Fibroblast of the conjunctiva (primary cell): ENCODE measurements around the gene ENDOD1.
A peak's percentile ranks its signal among the peaks of the same experiment; 100 is the strongest.
"Not testable (repeated sequence)": the region's sequence is repeated elsewhere in the genome, so short reads cannot be mapped to it uniquely, and the experiment has no call there.

Source experiments
- DNase-seq: peaks from one replicate; pipeline ENCODE4 v3.0.0-alpha.2; 2010; ENCODE audit warnings: low read depth

Gene ENDOD1, protein sequence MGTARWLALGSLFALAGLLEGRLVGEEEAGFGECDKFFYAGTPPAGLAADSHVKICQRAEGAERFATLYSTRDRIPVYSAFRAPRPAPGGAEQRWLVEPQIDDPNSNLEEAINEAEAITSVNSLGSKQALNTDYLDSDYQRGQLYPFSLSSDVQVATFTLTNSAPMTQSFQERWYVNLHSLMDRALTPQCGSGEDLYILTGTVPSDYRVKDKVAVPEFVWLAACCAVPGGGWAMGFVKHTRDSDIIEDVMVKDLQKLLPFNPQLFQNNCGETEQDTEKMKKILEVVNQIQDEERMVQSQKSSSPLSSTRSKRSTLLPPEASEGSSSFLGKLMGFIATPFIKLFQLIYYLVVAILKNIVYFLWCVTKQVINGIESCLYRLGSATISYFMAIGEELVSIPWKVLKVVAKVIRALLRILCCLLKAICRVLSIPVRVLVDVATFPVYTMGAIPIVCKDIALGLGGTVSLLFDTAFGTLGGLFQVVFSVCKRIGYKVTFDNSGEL

GRCh38 chr11:95089620-95090542 is at the start of gene ENDOD1:
ENDOD1 (plus strand) TSS chr11:95089846; CDS start chr11:95089928, 82 bp downstream.
- no peak for DNase-seq

- DNase-seq: no peak
Measured at GRCh38 chr11:95042239-95042638, 47.4 kb upstream of the ENDOD1 start.

DNA sequence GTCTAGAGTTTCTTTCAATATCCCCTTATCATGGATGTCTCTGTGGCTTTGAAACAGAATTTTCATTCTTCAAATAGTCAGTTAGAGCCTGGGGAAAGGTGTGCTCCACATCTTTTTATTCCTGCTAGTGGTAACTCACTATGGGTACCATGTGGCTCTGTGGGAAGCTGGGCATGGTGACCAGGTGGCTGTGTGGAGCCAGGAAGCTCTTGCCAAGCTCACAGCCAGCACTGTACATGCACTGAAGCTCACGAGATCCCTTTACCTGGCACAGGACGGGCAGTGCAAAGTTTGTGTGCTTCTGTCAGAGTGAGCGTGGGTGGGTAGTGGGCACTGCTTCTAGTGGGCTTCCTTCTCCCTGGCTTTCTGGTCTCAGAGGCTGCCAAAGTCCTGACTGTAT is 46.7 kb upstream of the ENDOD1 start:
- no peak for DNase-seq

DNA sequence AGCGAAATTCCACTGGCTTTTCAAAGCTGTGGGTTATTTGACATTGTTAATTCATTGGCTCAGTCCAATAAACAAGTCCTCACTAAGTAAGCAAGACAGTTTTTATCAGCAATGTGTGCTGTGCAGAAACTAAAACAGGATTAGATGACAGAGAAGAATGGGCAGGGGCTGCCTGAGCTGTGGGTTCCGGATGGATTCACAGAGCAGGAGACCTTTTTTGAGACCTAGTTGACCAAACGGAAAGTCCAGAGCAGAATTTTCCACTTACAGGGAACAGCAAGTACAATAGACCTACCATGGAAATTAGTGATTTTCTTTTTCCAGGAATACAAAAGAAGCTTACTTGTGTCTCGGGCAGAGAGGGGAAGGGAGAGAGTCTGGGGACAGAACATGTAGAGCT is 45.6 kb upstream of the ENDOD1 start:
- no peak for DNase-seq

DNA sequence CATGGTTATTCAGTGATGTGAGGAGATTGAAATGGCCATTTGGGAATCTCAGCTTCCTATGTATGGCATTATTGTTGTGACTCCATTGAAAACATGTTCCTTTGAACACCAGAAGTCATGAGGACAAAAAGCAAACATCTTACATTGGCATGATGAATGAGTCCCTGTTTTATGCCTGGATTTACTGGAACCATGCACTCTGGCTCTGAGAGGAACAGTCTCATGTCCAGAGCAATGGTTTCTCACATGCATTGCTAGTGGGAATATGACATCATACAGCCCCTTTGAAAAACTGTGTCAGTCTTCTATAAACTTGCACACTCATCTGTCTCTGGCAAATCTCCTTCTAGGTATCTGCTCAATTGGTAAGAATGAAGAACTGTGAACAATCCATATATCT is 43.8 kb upstream of the ENDOD1 start:
- no peak for DNase-seq

DNA sequence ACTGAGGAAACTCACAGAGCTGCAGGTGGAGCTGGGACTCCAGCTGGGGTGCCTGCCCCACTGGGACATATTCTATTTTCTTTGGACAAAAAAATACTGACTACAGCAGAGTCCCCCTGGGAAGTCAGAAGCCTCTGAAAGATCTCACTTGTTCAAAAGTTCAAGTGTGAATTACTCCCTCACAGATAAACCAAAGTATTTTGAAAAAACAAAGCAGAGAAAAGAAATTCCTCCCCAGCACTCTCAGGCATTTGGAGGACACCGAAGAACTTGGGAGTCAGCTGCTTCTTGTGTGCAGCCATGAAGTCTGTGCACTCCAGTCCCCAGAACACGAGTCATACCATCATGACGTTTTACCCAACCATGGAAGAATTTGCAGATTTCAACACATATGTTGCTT is 40.5 kb upstream of the ENDOD1 start, which contains the start of gene KDM4F:
Gene KDM4F, plus strand, starts transcription at position 301 of the 400 bp plus-strand sequence.
- DNase-seq: not testable (repeated sequence)

DNA sequence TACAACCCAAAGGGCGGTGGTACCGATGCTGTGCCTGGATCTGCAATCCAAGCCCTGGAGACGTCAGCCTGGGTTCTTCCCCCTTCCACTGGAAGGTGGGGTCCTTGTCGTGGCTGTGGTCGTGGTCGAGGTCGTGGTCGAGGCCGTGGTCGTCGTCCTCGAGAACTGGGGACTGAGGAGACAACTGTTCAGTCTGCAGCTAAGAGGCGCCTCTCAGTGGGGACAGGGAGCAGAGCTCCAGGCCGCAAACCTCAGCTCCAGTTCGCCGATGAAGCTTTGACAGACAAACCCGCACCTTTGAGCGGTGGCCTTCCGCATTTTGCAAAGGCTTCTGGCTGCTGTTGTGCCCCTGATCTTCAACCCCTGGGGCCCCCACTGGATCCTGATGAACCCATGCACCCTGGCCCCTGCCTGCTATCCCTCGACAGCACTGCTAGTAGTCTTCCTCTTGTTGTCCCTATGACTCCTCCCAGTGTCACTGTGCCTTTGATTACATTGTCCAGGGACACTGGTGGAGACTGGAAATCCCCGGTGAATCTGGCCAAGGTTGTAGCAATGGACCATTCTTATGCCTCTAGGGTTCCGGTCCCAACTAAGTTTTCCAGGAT is 38.9 kb upstream of the ENDOD1 start:
- no peak for DNase-seq

DNA sequence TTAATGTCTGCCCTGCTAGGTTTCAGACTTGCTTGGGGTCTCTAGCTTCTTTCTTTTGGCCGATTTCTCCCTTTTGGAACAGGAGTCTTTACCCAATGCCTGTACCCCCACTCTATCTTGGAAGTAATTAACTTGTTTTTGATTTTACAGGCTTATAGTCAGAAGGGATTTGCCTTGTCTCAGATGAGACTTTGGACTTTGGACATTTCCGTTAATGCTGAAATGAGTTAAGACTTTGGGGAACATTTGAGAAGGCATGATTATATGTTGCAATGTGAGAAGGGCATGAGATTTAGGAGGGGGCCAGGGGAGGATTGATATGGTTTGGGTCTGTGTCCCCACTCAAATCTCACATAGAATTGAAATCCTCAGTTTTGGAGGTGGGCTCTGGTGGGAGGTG is 35.3 kb upstream of the ENDOD1 start:
- no peak for DNase-seq

DNA sequence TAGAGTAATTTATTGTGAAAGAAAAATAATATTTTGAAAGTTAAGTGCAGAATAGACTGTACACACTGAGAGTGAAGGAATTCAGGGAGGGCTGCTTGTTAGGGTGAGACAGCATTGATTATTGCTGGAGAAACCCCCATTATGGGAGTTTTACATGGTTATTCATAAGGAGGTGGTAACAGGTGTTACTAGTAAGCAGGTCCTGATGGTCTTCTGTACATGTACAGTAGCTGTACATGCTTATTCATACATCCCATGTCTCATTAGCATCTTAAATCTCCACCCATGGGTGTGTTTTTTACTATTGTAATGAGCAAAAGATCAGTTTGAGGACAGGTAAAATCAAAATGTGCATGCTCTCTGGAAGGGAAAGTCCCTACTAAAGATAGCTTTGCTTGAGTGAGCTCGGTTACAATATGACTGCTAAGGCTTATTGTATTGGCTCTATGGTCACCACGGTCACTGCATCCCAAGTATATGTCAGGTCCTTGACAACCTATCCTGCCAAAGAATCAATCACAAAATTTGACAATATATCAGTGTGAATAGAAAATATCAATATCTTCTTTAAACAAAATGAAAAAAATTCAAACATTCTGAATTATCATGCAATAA is 34.3 kb upstream of the ENDOD1 start:
- no peak for DNase-seq

- DNase-seq: no peak
Measured at GRCh38 chr11:95057959-95058358, 31.7 kb upstream of the ENDOD1 start.

DNA sequence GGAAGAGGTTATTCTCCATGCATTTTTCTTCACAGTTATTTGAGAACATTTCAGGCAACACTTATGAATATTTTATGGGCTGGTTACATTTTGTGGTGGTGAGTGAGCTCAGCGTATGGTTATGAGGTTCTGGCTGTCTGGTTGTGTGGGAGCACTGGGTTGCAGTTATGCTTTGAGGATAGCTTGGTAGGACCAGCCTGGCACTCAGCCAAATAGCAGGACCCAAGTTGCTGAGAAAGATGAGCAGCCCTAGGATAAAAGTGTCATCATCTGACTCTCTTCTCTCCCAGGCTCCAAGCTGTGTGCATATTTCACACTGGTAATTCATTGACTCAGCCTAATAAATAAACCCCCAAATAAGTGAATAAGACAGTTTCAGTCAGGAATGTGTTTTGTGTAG is 31.0 kb upstream of the ENDOD1 start:
- DNase-seq: no peak

DNA sequence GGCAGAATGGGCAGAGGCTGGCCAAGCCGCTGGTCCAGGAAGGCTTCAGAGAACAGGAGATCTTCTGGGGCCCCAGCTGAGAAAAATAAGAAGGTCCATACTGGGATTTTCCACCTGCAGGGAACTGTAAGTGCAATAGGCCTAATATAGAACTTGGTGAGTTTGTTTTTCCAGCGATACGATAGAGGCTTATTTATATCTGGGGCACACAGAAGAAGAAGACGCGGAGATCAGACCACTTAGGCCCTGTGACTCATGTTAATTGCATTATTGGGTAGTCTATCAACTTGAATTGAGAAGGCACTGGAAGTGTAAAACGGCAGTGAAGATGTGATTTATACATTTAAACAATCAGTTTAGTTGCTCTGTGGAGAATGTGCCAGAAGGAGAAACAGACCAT is 30.6 kb upstream of the ENDOD1 start:
- no peak for DNase-seq

GRCh38 chr11:95065336-95065735 is 24.3 kb upstream of the ENDOD1 start:
- DNase-seq: no peak

GRCh38 chr11:95066716-95067038 is 23.0 kb upstream of the ENDOD1 start, which contains the start of gene SRSF8:
SRSF8 (plus strand) TSS chr11:95066919; CDS start chr11:95067227, 308 bp downstream.
- DNase-seq: no peak

DNA sequence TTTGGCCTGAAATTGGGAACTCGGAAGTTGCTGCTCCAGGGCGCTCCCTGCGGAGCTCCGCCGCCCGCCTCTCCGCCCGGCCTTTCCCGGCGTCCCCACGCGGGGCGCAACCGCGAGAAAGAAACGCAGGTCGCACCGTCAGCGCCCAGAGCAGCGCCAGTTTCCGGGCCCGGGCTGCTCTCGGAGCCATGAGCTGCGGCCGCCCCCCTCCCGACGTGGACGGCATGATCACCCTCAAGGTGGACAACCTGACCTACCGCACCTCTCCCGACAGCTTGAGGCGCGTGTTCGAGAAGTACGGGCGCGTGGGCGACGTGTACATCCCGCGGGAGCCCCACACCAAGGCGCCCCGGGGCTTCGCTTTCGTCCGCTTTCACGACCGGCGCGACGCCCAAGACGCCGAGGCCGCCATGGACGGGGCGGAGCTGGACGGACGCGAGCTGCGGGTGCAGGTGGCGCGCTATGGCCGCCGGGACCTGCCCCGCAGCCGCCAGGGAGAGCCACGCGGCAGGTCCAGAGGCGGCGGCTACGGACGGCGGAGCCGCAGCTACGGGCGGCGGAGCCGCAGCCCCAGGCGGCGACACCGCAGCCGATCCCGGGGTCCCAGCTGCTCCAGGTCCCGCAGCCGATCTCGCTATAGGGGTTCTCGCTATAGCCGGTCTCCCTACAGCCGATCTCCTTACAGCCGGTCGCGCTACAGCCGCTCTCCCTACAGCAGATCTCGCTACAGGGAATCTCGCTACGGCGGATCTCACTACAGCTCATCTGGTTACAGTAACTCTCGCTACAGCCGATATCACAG is 22.4 kb upstream of the ENDOD1 start:
- DNase-seq: no peak

DNA sequence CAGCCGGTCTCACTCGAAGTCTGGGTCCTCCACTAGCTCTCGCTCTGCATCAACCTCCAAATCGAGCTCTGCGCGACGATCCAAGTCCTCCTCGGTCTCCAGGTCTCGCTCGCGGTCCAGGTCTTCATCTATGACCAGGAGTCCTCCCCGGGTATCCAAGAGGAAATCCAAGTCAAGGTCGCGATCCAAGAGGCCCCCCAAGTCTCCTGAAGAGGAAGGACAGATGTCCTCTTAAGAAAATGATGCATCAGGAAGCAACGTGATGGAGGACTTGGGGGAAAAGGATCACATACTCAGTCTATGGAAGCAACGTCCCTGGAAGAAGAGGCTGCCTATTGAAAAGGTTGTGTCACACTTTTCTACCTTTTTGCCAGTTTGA is 21.8 kb upstream of the ENDOD1 start:
- no peak for DNase-seq

GRCh38 chr11:95068549-95068948 is 21.1 kb upstream of the ENDOD1 start:
- DNase-seq: peak; percentile 92

- DNase-seq: no peak
Measured at GRCh38 chr11:95070471-95070870, 19.2 kb upstream of the ENDOD1 start.

DNA sequence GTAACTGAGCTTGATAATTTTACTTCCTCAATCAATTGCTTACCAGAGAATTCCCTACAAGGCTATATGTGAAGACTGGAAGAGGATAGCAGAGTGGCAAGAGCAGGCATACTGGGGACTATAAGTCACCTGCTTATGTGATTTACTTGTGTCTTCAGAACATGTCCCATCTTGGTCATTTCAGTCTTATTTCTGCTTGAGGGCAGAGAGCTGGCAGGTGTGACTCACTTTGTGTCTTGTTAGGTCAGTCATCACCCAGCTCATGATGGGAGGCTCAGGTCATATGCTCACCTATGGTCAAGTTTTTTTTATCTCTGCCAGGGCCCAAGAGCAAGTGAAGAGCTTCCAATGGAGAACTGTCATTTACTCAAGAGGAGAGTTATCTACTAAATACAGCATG is 16.7 kb upstream of the ENDOD1 start:
- no peak for DNase-seq

DNA sequence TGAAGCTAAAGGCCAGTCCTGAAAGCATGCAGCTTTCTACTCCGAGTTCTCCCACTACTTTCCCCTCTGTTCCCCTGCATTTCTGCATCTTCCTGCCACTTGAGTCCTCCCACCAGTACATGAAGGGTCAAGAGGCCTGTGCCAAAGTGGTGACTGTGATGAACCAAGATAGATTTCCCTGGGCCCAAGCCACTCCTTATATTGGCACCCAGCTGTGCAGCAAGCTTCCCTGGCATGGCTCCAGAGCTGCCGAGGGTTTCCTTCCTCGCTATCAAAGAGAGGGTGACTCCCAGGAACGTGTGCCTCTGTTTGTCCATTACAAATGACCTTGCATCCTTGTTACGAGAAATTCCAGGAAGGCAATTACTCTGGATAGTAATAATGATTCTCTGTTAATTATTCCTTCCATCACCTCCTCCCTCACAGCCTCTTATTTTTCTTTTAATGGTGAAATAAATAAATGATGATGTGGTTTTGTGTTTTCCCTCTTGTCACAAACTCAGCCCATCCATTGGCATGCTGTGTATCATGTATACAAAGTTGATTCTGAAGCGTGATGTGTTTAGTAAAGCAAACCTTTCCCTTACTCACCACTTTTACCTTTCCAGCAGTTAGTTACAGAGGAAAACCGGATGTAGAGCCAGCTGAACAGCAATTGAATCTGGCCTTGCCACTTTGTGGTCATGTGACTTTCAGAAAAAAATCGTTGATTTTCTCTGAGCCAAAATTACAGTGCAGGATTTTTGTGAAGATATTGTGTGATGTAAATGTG is 14.7 kb upstream of the ENDOD1 start:
- no peak for DNase-seq
